GM18508 (cell line): ENCODE measurements around the gene USP14.

ENCODE experiments used
- ATAC-seq: cut with Tn5 transposase; IDR thresholded peaks from one replicate; pipeline ENCODE4 v1.9.1; 2021; ENCODE audit warnings: moderate number of reproducible peaks; ENCODE audit not compliant: insufficient read depth, unreplicated experiment

The USP14 gene

GRCh38 chr18:159037-159652 lies 788 bp downstream of the USP14 start:
- ATAC-seq, result no peak

- ATAC-seq, result no peak
Measured at GRCh38 chr18:159933-160332, 1.6 kb downstream of the USP14 start.

- no peak for ATAC-seq
Measured at GRCh38 chr18:160831-161570, 2.6 kb downstream of the USP14 start.

GRCh38 chr18:172361-172760 lies 14.0 kb downstream of the USP14 start:
- no peak for ATAC-seq

- no peak for ATAC-seq
Measured at GRCh38 chr18:179499-179898, 21.1 kb downstream of the USP14 start.

- ATAC-seq, result no peak
Measured at GRCh38 chr18:181711-182110, 23.4 kb downstream of the USP14 start.

- no peak for ATAC-seq
Measured at GRCh38 chr18:183769-184168, 25.4 kb downstream of the USP14 start.

- ATAC-seq, result no peak
Measured at GRCh38 chr18:189254-189653, 30.9 kb downstream of the USP14 start.

- ATAC-seq, result no peak
Measured at GRCh38 chr18:191725-192124, 33.4 kb downstream of the USP14 start.

- no peak for ATAC-seq
Measured at GRCh38 chr18:192801-193200, 34.4 kb downstream of the USP14 start.

- ATAC-seq, result no peak
Measured at GRCh38 chr18:195651-196050, 37.3 kb downstream of the USP14 start.

GRCh38 chr18:199214-199613 lies 40.9 kb downstream of the USP14 start:
- no peak for ATAC-seq

- ATAC-seq, result no peak
Measured at GRCh38 chr18:199768-200167, 41.4 kb downstream of the USP14 start.

GRCh38 chr18:210075-210474 lies 51.7 kb downstream of the USP14 start:
- ATAC-seq, result no peak

GRCh38 chr18:210733-211132 lies 52.4 kb downstream of the USP14 start:
- ATAC-seq, result no peak

GRCh38 chr18:211582-211981 lies 53.2 kb downstream of the USP14 start:
- ATAC-seq, result no peak

GRCh38 chr18:212780-213179 lies 54.4 kb downstream of the USP14 start:
- no peak for ATAC-seq

- no peak for ATAC-seq
Measured at GRCh38 chr18:213505-213904, 55.1 kb downstream of the USP14 start.

- no peak for ATAC-seq
Measured at GRCh38 chr18:213966-214365, 55.6 kb downstream of the USP14 start.

GRCh38 chr18:215448-216010 lies 57.2 kb downstream of the USP14 start:
- no peak for ATAC-seq

- ATAC-seq, result no peak
Measured at GRCh38 chr18:217532-218336, 59.4 kb downstream of the USP14 start.
